ENCODE measurements around the gene AGER. TPM values are rescaled to one million over a fixed set of nuclear protein-coding genes. Genes with fewer than 3 reads are reported as not detected.

Gene AGER
- polyA plus RNA-seq, 1 of the 3 experiments (the other 2 are of a cell fraction), result 3.5 TPM

- TF ChIP-seq CTCF (IDR thresholded peaks at IDR 0.05), result no peak
- TF ChIP-seq FOXM1 (IDR thresholded peaks at IDR 0.05; ENCODE audit: low read depth), result no peak
- TF ChIP-seq SMC3 (IDR thresholded peaks at IDR 0.05; ENCODE audit: low read depth, low read length), result no peak
- TF ChIP-seq MAX (IDR thresholded peaks at IDR 0.05; ENCODE audit: low read depth), result no peak
- TF ChIP-seq SIN3A (IDR thresholded peaks at IDR 0.05; ENCODE audit: borderline replicate concordance, low read depth, low read length), result no peak
- no peak for TF ChIP-seq TEAD4 (IDR thresholded peaks at IDR 0.05; ENCODE audit: borderline replicate concordance, insufficient read depth)
- TF ChIP-seq GABPA (IDR thresholded peaks at IDR 0.05; ENCODE audit: low read depth), result no peak
- no peak for TF ChIP-seq MEF2A (IDR thresholded peaks at IDR 0.05; ENCODE audit: borderline replicate concordance, low read depth)
- no peak for TF ChIP-seq RXRA (IDR thresholded peaks at IDR 0.05; ENCODE audit: borderline replicate concordance, low read depth)
These were observed 31.1 kb downstream of the AGER start (continued) for GRCh38 chr6:32152769-32153563.

- Histone ChIP-seq H3K4me2 (peak within 1 kb of the TSS; percentile 94), H3K4me3 (ENCODE audit: low read depth in 2 of 2, low read length in 1 of 2) (peak within 1 kb of the TSS; percentile 75 to 81), H3K9ac (peak within 1 kb of the TSS; percentile 84), H3K9me2 (no peaks in the 10 kb centered on the region), H3K27ac (ENCODE audit: low read depth in 2 of 2, low read length in 1 of 2) (peak within 1 kb of the TSS; percentile 86 to 95; a peak in 3 of 4 replicates), H2AFZ (ENCODE audit: low read depth) (peak within 1 kb of the TSS; percentile 87), H3K36me3 (replicated peaks in 1 of 2; ENCODE audit: control insufficient read depth in 1 of 2, insufficient read depth in 2 of 2, low read length in 1 of 2) (peaks cover 0 to 8% of the 10 kb centered on the region in 2 experiments), H3K27me3 (ENCODE audit: insufficient read depth) (no peaks in the 10 kb centered on the region), H4K20me1 (ENCODE audit: insufficient read depth) (no peaks in the 10 kb centered on the region), H3K79me2 (ENCODE audit: insufficient read depth) (peaks cover 19% of the 10 kb centered on the region), H3K9me3 (no peaks in the 10 kb centered on the region), H3K4me1 (ENCODE audit: control insufficient read depth in 1 of 2, insufficient read depth in 2 of 2, low read depth in 1 of 2, low read length in 1 of 2) (peaks cover 13 to 31% of the 10 kb centered on the region in 2 experiments; a peak in 3 of 4 replicates), H3F3A (replicated peaks; ENCODE audit: insufficient read depth) (peaks cover 4% of the 10 kb centered on the region)
- TF ChIP-seq EZH2phosphoT487 (IDR thresholded peaks at IDR 0.05; ENCODE audit: borderline replicate concordance, low read depth) (no peak), FOSL2 (IDR thresholded peaks at IDR 0.05; ENCODE audit: borderline replicate concordance, low read depth) (no peak), YY1 (IDR thresholded peaks at IDR 0.05; ENCODE audit: low read depth) (no peak), RFX5 (IDR thresholded peaks at IDR 0.05; ENCODE audit: low read length) (no peak), CHD2 (IDR thresholded peaks at IDR 0.05; ENCODE audit: low read length, partially characterized antibody) (no peak), PBX3 (IDR thresholded peaks at IDR 0.05) (no peak), FOXJ3 (CRISPR knock-in tag; IDR thresholded peaks at IDR 0.05) (no peak), RCOR1 (IDR thresholded peaks at IDR 0.05; ENCODE audit: low read length) (no peak), MAX (IDR thresholded peaks at IDR 0.05; ENCODE audit: low read depth) (no peak), TEAD4 (IDR thresholded peaks at IDR 0.05; ENCODE audit: borderline replicate concordance, insufficient read depth) (no peak), TCF12 (IDR thresholded peaks at IDR 0.05) (no peak), RXRA (IDR thresholded peaks at IDR 0.05; ENCODE audit: borderline replicate concordance, low read depth) (no peak), MEF2A (IDR thresholded peaks at IDR 0.05; ENCODE audit: borderline replicate concordance, low read depth) (no peak)
- CTCF ChIA-PET, result interaction anchor here (0.6 to 0.9 kb wide), 5 partner anchors 14 to 111 kb away, joined by 3 to 8 read pairs (median 4); no protein-coding TSS in a partner anchor
- POLR2A ChIA-PET, result interaction anchor here (1.6 kb wide), 1 partner anchor 25 kb away, joined by 5 read pairs; no protein-coding TSS in a partner anchor
- WGBS (ENCODE audit: low lambda C conversion rate), result 55% methylated on average over 18 of the region's 24 CpGs
- DNase-seq, result peak; percentile 60
These were observed 31.9 kb downstream of the AGER start, which contains the start of gene PRRT1 for GRCh38 chr6:32151863-32152768. PRRT1 (minus strand) TSS chr6:32151939; CDS start chr6:32151827, 112 bp downstream.
